Measurements from ENCODE around the gene PTGS2. TPM values are rescaled to one million over a fixed set of nuclear protein-coding genes. Genes with fewer than 3 reads are reported as not detected.
"Not testable (repeated sequence)": the region's sequence is repeated elsewhere in the genome, so short reads cannot be mapped to it uniquely, and the experiment has no call there.

PTGS2 gene
- polyA plus RNA-seq, 3 donors: 0.53 to 1.4 (median 1.3) TPM

GRCh38 chr1:186672131-186672530 is 8.1 kb downstream of the PTGS2 start:
- no peak for DNase-seq (ENCODE audit: extremely low read depth in 1 of 11, low read depth in 9 of 11, low spot score in 4 of 11)

- DNase-seq (ENCODE audit: extremely low read depth in 1 of 11, low read depth in 9 of 11, low spot score in 4 of 11): no peak
Observed at GRCh38 chr1:186671136-186671825, 8.9 kb downstream of the PTGS2 start.

GRCh38 chr1:186670297-186671135 is 9.7 kb downstream of the PTGS2 start:
- no peak for DNase-seq (ENCODE audit: extremely low read depth in 1 of 11, low read depth in 9 of 11, low spot score in 4 of 11)

GRCh38 chr1:186669784-186670183 is 10.4 kb downstream of the PTGS2 start:
- not testable (repeated sequence) for DNase-seq (ENCODE audit: extremely low read depth in 1 of 11, low read depth in 9 of 11, low spot score in 4 of 11)

- not testable (repeated sequence) for DNase-seq (ENCODE audit: extremely low read depth in 1 of 11, low read depth in 9 of 11, low spot score in 4 of 11)
Observed at GRCh38 chr1:186664217-186664616, 16.0 kb downstream of the PTGS2 start.

- DNase-seq (ENCODE audit: extremely low read depth in 1 of 11, low read depth in 9 of 11, low spot score in 4 of 11): no peak
Observed at GRCh38 chr1:186662752-186663151, 17.5 kb downstream of the PTGS2 start.

GRCh38 chr1:186659890-186660341 is 20.3 kb downstream of the PTGS2 start:
- DNase-seq (ENCODE audit: extremely low read depth in 1 of 11, low read depth in 9 of 11, low spot score in 4 of 11): no peak

- no peak for DNase-seq (ENCODE audit: extremely low read depth in 1 of 11, low read depth in 9 of 11, low spot score in 4 of 11)
Observed at GRCh38 chr1:186658999-186659398, 21.2 kb downstream of the PTGS2 start.

GRCh38 chr1:186657481-186657880 is 22.7 kb downstream of the PTGS2 start:
- no peak for DNase-seq (ENCODE audit: extremely low read depth in 1 of 11, low read depth in 9 of 11, low spot score in 4 of 11)

- DNase-seq (ENCODE audit: extremely low read depth in 1 of 11, low read depth in 9 of 11, low spot score in 4 of 11): no peak
Observed at GRCh38 chr1:186655876-186656275, 24.3 kb downstream of the PTGS2 start.

GRCh38 chr1:186654741-186655140 is 25.5 kb downstream of the PTGS2 start:
- DNase-seq (ENCODE audit: extremely low read depth in 1 of 11, low read depth in 9 of 11, low spot score in 4 of 11): no peak

GRCh38 chr1:186653312-186653711 is 26.9 kb downstream of the PTGS2 start:
- DNase-seq (ENCODE audit: extremely low read depth in 1 of 11, low read depth in 9 of 11, low spot score in 4 of 11): no peak

- DNase-seq (ENCODE audit: extremely low read depth in 1 of 11, low read depth in 9 of 11, low spot score in 4 of 11): no peak
Observed at GRCh38 chr1:186648613-186649012, 31.6 kb downstream of the PTGS2 start.

GRCh38 chr1:186647985-186648384 is 32.2 kb downstream of the PTGS2 start:
- DNase-seq (ENCODE audit: extremely low read depth in 1 of 11, low read depth in 9 of 11, low spot score in 4 of 11): not testable (repeated sequence)

GRCh38 chr1:186643614-186644013 is 36.6 kb downstream of the PTGS2 start:
- DNase-seq (ENCODE audit: extremely low read depth in 1 of 11, low read depth in 9 of 11, low spot score in 4 of 11): no peak

- DNase-seq (ENCODE audit: extremely low read depth in 1 of 11, low read depth in 9 of 11, low spot score in 4 of 11): not testable (repeated sequence)
Observed at GRCh38 chr1:186637567-186637966, 42.7 kb downstream of the PTGS2 start.

- no peak for DNase-seq (ENCODE audit: extremely low read depth in 1 of 11, low read depth in 9 of 11, low spot score in 4 of 11)
Observed at GRCh38 chr1:186636786-186637185, 43.4 kb downstream of the PTGS2 start.

- no peak for DNase-seq (ENCODE audit: extremely low read depth in 1 of 11, low read depth in 9 of 11, low spot score in 4 of 11)
Observed at GRCh38 chr1:186634511-186634910, 45.7 kb downstream of the PTGS2 start.

- no peak for DNase-seq (ENCODE audit: extremely low read depth in 1 of 11, low read depth in 9 of 11, low spot score in 4 of 11)
Observed at GRCh38 chr1:186633116-186633515, 47.1 kb downstream of the PTGS2 start.

GRCh38 chr1:186629341-186629740 is 50.9 kb downstream of the PTGS2 start:
- no peak for DNase-seq (ENCODE audit: extremely low read depth in 1 of 11, low read depth in 9 of 11, low spot score in 4 of 11)
